ENCODE measurements around the gene PCDHA1.

The PCDHA1 gene

GRCh38 chr5:140996060-140996459 lies 210.1 kb downstream of the PCDHA1 start:
- DNase-seq: no peak

GRCh38 chr5:140998921-140999410 lies 213.0 kb downstream of the PCDHA1 start:
- no peak for DNase-seq

GRCh38 chr5:141001446-141001843 lies 215.5 kb downstream of the PCDHA1 start:
- no peak for DNase-seq

GRCh38 chr5:141001844-141002604 lies 216.1 kb downstream of the PCDHA1 start:
- DNase-seq: no peak

GRCh38 chr5:141002605-141002965 lies 216.6 kb downstream of the PCDHA1 start:
- DNase-seq: no peak

GRCh38 chr5:141003031-141003430 lies 217.1 kb downstream of the PCDHA1 start:
- DNase-seq: no peak

- no peak for DNase-seq
Observed at GRCh38 chr5:141003791-141004611, 218.1 kb downstream of the PCDHA1 start.

- DNase-seq: no peak
Observed at GRCh38 chr5:141007791-141008190, 221.9 kb downstream of the PCDHA1 start.

- no peak for DNase-seq
Observed at GRCh38 chr5:141010047-141010793, 224.3 kb downstream of the PCDHA1 start.

- DNase-seq: no peak
Observed at GRCh38 chr5:141017943-141018342, 232.0 kb downstream of the PCDHA1 start.

GRCh38 chr5:141022384-141022783 lies 236.4 kb downstream of the PCDHA1 start:
- no peak for DNase-seq

GRCh38 chr5:141031006-141031405 lies 245.1 kb downstream of the PCDHA1 start:
- DNase-seq: no peak

- no peak for DNase-seq
Observed at GRCh38 chr5:141032626-141033025, 246.7 kb downstream of the PCDHA1 start.

GRCh38 chr5:141039061-141039460 lies 253.1 kb downstream of the PCDHA1 start:
- DNase-seq: no peak

GRCh38 chr5:141039517-141039916 lies 253.6 kb downstream of the PCDHA1 start:
- no peak for DNase-seq

- DNase-seq: no peak
Observed at GRCh38 chr5:141040093-141040770, 254.3 kb downstream of the PCDHA1 start.

- peak; percentile 33 for DNase-seq
Observed at GRCh38 chr5:141040771-141041426, 255.0 kb downstream of the PCDHA1 start.

GRCh38 chr5:141041427-141041785 lies 255.5 kb downstream of the PCDHA1 start:
- no peak for DNase-seq

- no peak for DNase-seq
Observed at GRCh38 chr5:141042555-141042954, 256.6 kb downstream of the PCDHA1 start.

- no peak for DNase-seq
Observed at GRCh38 chr5:141050622-141051520, 264.9 kb downstream of the PCDHA1 start, which contains the start of gene PCDHB1. PCDHB1 (plus strand) TSS chr5:141051374; CDS start chr5:141051471, 97 bp downstream.

- no peak for DNase-seq
Observed at GRCh38 chr5:141051521-141051866, 265.6 kb downstream of the PCDHA1 start.
